Activated CD8-positive, alpha-beta memory T cell treated with anti-CD3 and anti-CD28 coated beads for 36 hours (primary cell): ENCODE data around the gene POLR1F. TPM values are rescaled to one million over a fixed set of nuclear protein-coding genes. Genes with fewer than 3 reads are reported as not detected.

ENCODE experiments used
- CTCF ChIA-PET: fragments of 350-600 bp; sonication (Branson Sonifier 250); formaldehyde crosslinking; loops from one replicate; lab custom pipeline; 2021; ENCODE audit warnings: antibody characterized with exemption; lab: Charles Lee
- POLR2A ChIA-PET: fragments of 350-600 bp; sonication (Branson Sonifier 250); formaldehyde crosslinking; loops from one replicate; lab custom pipeline; 2021; ENCODE audit warnings: antibody characterized with exemption; lab: Charles Lee
- total RNA-seq, 2 experiments: library from RNA; stranded (reverse); gene quantifications; one replicate each; pipeline ENCODE4 v1.2.3, GENCODE V29; 2021

Gene POLR1F
- 10 to 100 TPM; 34.5 to 35.6 TPM for total RNA-seq

DNA sequence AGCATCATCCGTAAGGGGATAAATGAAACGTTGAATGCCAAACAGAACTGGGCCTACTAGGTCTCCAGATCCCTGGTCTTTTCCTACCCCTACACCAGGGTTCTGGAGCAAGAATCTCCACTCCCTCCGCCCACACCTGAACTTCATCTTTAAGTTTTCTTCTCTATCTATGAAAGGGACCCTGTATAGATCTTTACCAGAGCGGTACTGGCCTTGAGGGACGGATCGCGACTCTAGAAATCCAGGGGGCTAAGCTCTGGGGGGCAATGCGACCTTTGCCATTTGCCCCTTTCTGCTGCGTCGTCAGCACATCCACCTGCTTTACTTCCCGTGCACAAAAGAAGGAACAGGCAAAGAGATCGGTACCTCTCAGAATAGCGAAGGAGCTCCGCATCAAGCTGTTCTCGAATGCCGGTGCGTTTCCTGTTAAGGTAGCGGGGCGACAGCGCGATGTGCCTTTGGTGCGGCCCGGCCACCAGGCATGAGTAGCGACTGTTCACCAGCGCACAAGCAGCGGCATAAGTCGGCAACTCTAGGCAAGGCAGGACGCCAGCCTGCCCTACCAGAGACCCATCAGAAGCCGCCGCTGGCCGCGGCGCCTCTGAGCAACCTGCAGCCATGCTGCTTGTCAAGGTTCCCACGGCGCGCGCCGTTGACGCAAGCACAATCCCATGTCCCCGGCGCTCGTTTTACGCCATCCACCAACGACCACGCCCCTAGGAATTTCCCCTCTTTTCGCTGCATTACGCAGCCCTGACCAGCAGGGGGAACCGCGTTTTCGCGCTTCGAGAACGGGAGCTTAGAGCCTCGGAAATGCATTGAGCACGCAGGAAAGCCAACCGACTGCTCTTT is at the start of gene POLR1F:
Gene POLR1F, minus strand, starts transcription at position 641 of the 852 bp plus-strand sequence. Its CDS starts 21 bp downstream, at position 620.
- POLR2A ChIA-PET, result interaction anchor here (0.6 kb wide), 1 partner anchor 890 kb away, joined by 5 read pairs; no protein-coding TSS in a partner anchor
- CTCF ChIA-PET, result interaction anchor here (0.7 to 1.2 kb wide), 3 partner anchors 8 to 890 kb away, joined by 3 to 5 read pairs (median 5); no protein-coding TSS in a partner anchor

DNA sequence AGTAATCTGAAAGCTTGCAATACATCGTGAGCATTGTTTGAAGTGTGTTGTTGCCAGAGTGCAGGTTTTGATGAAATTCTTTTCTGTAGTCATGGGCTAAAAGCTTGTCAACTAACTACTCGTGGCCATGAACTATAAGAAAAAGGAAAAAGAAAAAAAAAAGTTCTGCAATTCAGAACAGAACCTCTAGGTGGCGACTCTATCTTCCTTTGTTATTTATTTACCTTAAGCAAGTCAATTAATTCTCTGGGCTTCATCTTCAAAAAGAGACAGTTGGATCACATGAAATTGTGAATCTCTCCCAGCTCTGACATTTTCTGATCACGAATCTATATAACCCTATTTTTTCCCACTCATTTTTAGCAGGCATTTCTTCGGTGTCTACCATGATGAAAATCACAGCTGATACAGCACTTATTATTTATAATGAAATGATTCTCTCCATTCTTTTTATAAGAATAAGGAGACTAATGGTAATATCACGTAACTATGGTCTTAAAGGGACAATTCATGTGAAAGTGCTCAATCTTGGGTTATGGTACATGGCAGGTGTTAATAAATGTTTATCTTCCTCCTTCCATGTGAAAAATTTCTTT is 45.8 kb upstream of the POLR1F start:
- ChIA-PET POLR2A (no interaction called here), CTCF (no interaction called here)

- ChIA-PET POLR2A (no interaction called here), CTCF (no interaction called here)
These were observed 43.2 kb upstream of the POLR1F start for GRCh38 chr7:19752020-19752419.

GRCh38 chr7:19749658-19750057 is 40.8 kb upstream of the POLR1F start:
- POLR2A ChIA-PET, result no interaction called here

GRCh38 chr7:19747740-19748339 is 39.0 kb upstream of the POLR1F start:
- CTCF ChIA-PET, result interaction anchor here (0.6 to 1.4 kb wide), 5 partner anchors 34 to 850 kb away, joined by 3 to 6 read pairs (median 3); no protein-coding TSS in a partner anchor
- POLR2A ChIA-PET, result no interaction called here

More at GRCh38 chr7:19749658-19750057, 40.8 kb upstream of the POLR1F start:
- CTCF ChIA-PET, result no interaction called here

- ChIA-PET POLR2A (no interaction called here), CTCF (no interaction called here)
These were observed 35.2 kb upstream of the POLR1F start for GRCh38 chr7:19744075-19744474.

GRCh38 chr7:19728716-19729115 is 19.9 kb upstream of the POLR1F start:
- POLR2A ChIA-PET, result no interaction called here
- CTCF ChIA-PET, result no interaction called here

GRCh38 chr7:19725770-19726169 is 16.9 kb upstream of the POLR1F start:
- POLR2A ChIA-PET, result no interaction called here
- CTCF ChIA-PET, result no interaction called here

DNA sequence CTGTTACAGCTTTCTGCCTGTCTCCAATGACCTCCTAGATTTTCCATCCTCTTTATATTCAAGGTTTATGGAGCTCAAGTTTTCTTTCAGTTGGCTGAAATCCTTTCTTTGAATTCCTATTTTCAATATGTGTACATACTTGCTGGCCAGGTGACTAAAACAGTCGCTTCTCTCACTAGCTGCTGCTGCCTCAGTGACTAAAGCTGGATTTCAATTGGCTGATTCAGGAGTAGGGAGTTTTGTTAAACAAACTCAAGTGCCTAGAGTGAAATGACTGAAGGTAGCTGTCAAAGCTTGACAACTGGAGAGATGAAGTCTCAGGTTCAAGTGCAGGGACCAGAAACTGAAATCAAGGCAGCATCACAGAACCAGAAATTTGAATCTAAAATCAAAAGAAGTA is 6.7 kb upstream of the POLR1F start:
- ChIA-PET POLR2A (no interaction called here), CTCF (interaction anchor here (3.1 kb wide), 1 partner anchor 883 kb away, joined by 18 read pairs; no protein-coding TSS in a partner anchor)

DNA sequence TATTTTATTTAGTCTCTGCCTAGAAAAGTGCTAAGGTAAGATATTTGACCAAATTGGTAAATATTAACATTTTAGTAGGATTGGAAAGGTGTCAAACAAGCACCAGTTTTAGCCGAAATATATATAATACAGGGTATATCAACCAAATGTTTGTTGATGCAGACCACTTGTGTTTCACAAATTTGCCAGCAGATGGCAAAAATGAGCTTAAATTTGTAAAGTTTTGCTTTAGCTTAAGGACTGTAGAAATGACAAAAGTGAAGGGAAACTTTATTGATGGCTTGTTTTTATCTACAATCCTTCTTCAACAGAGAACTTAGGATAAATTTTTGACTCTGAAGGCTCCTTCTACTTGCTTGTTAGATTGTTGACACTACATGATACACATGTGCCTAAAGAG is 4.8 kb upstream of the POLR1F start:
- CTCF ChIA-PET, result interaction anchor here (0.6 to 3.1 kb wide), 10 partner anchors 17 to 1540 kb away, joined by 3 to 18 read pairs (median 3); no protein-coding TSS in a partner anchor
- POLR2A ChIA-PET, result no interaction called here

- ChIA-PET CTCF (interaction anchor here (0.7 to 1.2 kb wide), 3 partner anchors 9 to 889 kb away, joined by 3 to 5 read pairs (median 5); no protein-coding TSS in a partner anchor), POLR2A (interaction anchor here (0.6 kb wide), 1 partner anchor 889 kb away, joined by 5 read pairs; no protein-coding TSS in a partner anchor)
These were observed 377 bp upstream of the POLR1F start for GRCh38 chr7:19709249-19709578.

- CTCF ChIA-PET, result no interaction called here
- POLR2A ChIA-PET, result no interaction called here
These were observed 1.6 kb downstream of the POLR1F start for GRCh38 chr7:19707240-19707639.

- ChIA-PET POLR2A (no interaction called here), CTCF (no interaction called here)
These were observed 3.2 kb downstream of the POLR1F start for GRCh38 chr7:19705663-19706062.

- ChIA-PET POLR2A (no interaction called here), CTCF (no interaction called here)
These were observed 7.4 kb downstream of the POLR1F start for GRCh38 chr7:19701471-19701870.

DNA sequence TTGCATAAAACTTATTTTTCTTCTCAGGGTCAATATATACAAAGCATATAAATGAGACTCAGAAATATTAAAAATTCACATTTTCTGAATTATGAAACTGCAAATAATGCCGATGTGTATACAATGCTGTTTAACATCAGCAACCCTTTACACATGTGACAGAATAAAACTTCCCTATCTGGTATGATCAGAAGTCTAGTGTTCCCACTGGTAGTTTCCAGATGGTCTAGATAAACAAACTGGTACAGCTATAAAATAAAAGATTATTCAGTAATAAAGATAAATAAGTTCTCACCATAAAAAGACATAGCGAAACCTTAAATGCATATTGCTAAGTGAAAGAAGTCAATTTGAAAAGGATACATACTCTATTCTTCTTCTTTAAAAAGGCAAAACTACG is 7.9 kb downstream of the POLR1F start:
- ChIA-PET CTCF (interaction anchor here (1.1 kb wide), 1 partner anchor 8 kb away, joined by 5 read pairs; the partner anchor contains the start of gene POLR1F), POLR2A (no interaction called here)

- POLR2A ChIA-PET, result no interaction called here
- CTCF ChIA-PET, result no interaction called here
These were observed 10.5 kb downstream of the POLR1F start for GRCh38 chr7:19698331-19698730.

DNA sequence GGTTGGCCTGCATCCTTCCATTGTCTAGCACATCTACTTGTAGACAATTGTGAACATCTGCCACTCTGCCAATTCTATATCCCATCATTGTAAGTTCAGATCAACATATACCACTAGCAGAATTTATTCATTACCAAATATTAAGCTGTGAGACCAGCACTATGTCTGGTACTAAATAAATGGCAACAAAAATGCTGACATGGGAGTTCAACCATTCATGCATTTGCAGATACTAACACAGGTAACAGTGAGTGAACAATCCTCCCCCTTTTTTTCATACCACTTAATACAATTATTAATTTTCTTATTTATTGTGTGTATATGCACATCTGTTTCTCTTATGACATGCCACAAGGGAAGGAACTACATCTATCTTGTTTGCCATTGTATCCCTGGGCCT is 11.9 kb downstream of the POLR1F start:
- ChIA-PET CTCF (interaction anchor here (1.4 kb wide), 1 partner anchor 17 kb away, joined by 3 read pairs; no protein-coding TSS in a partner anchor), POLR2A (no interaction called here)

- ChIA-PET CTCF (no interaction called here), POLR2A (no interaction called here)
These were observed 16.6 kb downstream of the POLR1F start for GRCh38 chr7:19692111-19692828.

DNA sequence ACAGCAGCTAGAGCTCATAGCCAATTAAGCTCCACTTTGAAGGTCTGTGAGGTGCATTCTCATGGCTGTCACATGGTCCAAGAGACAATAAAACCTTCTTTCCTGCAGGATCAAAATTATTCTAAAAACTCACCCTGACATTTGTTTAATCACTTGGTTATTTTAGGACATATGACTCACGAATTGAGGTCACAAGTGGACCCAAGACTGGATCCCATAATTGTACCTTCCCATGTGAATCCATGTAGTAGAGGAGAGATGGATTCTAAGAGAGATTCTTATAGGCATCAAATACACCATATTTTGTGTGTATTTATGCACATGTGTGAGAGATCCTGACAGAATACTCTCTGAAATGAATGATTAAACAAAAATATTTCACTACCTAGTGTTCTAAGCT is 18.1 kb downstream of the POLR1F start:
- CTCF ChIA-PET, result interaction anchor here (0.7 kb wide), 1 partner anchor 1073 kb away, joined by 3 read pairs; no protein-coding TSS in a partner anchor
- POLR2A ChIA-PET, result no interaction called here
